ENCODE measurements around the gene ZNF470. TPM values are rescaled to one million over a fixed set of nuclear protein-coding genes. Genes with fewer than 3 reads are reported as not detected.

Gene ZNF470
- total and polyA plus RNA-seq, 2 of the 13 experiments (the other 11 are each of a cell fraction or from before 2014, with no cell fraction given), result not detected

GRCh38 chr19:56594783-56595547 lies 27.7 kb downstream of the ZNF470 start, which contains the start of gene ZNF71 (continued):
- no peak for TF ChIP-seq PPARG (CRISPR knock-in tag; conservative IDR thresholded peaks at IDR 0.05)
- no peak for TF ChIP-seq SMC3 (IDR thresholded peaks at IDR 0.05; ENCODE audit: low read length)
- TF ChIP-seq, protein P1, sequence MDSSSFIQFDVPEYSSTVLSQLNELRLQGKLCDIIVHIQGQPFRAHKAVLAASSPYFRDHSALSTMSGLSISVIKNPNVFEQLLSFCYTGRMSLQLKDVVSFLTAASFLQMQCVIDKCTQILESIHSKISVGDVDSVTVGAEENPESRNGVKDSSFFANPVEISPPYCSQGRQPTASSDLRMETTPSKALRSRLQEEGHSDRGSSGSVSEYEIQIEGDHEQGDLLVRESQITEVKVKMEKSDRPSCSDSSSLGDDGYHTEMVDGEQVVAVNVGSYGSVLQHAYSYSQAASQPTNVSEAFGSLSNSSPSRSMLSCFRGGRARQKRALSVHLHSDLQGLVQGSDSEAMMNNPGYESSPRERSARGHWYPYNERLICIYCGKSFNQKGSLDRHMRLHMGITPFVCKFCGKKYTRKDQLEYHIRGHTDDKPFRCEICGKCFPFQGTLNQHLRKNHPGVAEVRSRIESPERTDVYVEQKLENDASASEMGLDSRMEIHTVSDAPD (CRISPR knock-in tag; IDR thresholded peaks at IDR 0.05), result peak; percentile 45; the same call in 1 of the 2 replicates
- TF ChIP-seq NONO (IDR thresholded peaks at IDR 0.05), result no peak
- peak; percentile 67 for TF ChIP-seq NONO (CRISPR knock-in tag; conservative IDR thresholded peaks at IDR 0.05)
- no peak for TF ChIP-seq HMG20A (CRISPR knock-in tag; IDR thresholded peaks at IDR 0.05; ENCODE audit: borderline replicate concordance)
- 0 out of 2 replicates have a peak, but pooled peaks have one; percentile 18 for TF ChIP-seq GATAD1 (CRISPR knock-in tag; IDR thresholded peaks at IDR 0.05)
- TF ChIP-seq SMARCC2 (IDR thresholded peaks at IDR 0.05), result no peak
- TF ChIP-seq, protein P2, sequence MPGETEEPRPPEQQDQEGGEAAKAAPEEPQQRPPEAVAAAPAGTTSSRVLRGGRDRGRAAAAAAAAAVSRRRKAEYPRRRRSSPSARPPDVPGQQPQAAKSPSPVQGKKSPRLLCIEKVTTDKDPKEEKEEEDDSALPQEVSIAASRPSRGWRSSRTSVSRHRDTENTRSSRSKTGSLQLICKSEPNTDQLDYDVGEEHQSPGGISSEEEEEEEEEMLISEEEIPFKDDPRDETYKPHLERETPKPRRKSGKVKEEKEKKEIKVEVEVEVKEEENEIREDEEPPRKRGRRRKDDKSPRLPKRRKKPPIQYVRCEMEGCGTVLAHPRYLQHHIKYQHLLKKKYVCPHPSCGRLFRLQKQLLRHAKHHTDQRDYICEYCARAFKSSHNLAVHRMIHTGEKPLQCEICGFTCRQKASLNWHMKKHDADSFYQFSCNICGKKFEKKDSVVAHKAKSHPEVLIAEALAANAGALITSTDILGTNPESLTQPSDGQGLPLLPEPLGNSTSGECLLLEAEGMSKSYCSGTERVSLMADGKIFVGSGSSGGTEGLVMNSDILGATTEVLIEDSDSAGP (CRISPR knock-in tag; IDR thresholded peaks at IDR 0.05; ENCODE audit: borderline replicate concordance), result peak; percentile 82; the same call in 1 of the 2 replicates
- TF ChIP-seq, protein P3, sequence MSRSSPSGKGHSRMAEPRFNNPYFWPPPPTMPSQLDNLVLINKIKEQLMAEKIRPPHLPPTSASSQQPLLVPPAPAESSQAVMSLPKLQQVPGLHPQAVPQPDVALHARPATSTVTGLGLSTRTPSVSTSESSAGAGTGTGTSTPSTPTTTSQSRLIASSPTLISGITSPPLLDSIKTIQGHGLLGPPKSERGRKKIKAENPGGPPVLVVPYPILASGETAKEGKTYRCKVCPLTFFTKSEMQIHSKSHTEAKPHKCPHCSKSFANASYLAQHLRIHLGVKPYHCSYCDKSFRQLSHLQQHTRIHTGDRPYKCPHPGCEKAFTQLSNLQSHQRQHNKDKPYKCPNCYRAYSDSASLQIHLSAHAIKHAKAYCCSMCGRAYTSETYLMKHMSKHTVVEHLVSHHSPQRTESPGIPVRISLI (CRISPR knock-in tag; IDR thresholded peaks at IDR 0.05; ENCODE audit: borderline replicate concordance), result peak; percentile 81; the same call in 1 of the 2 replicates
- TF ChIP-seq CREB3 (CRISPR knock-in tag; IDR thresholded peaks at IDR 0.05), result no peak
- TF ChIP-seq ZNF333 (CRISPR knock-in tag; IDR thresholded peaks at IDR 0.05; ENCODE audit: borderline replicate concordance), result peak; percentile 84; the same call in 1 of the 2 replicates
- peak; percentile 62 for TF ChIP-seq ZNF768 (CRISPR knock-in tag; IDR thresholded peaks at IDR 0.05)
- TF ChIP-seq, protein P4, sequence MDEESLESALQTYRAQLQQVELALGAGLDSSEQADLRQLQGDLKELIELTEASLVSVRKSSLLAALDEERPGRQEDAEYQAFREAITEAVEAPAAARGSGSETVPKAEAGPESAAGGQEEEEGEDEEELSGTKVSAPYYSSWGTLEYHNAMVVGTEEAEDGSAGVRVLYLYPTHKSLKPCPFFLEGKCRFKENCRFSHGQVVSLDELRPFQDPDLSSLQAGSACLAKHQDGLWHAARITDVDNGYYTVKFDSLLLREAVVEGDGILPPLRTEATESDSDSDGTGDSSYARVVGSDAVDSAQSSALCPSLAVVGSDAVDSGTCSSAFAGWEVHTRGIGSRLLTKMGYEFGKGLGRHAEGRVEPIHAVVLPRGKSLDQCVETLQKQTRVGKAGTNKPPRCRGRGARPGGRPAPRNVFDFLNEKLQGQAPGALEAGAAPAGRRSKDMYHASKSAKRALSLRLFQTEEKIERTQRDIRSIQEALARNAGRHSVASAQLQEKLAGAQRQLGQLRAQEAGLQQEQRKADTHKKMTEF (CRISPR knock-in tag; IDR thresholded peaks at IDR 0.05), result peak; percentile 70; the same call in 1 of the 2 replicates
- TF ChIP-seq, protein P5, sequence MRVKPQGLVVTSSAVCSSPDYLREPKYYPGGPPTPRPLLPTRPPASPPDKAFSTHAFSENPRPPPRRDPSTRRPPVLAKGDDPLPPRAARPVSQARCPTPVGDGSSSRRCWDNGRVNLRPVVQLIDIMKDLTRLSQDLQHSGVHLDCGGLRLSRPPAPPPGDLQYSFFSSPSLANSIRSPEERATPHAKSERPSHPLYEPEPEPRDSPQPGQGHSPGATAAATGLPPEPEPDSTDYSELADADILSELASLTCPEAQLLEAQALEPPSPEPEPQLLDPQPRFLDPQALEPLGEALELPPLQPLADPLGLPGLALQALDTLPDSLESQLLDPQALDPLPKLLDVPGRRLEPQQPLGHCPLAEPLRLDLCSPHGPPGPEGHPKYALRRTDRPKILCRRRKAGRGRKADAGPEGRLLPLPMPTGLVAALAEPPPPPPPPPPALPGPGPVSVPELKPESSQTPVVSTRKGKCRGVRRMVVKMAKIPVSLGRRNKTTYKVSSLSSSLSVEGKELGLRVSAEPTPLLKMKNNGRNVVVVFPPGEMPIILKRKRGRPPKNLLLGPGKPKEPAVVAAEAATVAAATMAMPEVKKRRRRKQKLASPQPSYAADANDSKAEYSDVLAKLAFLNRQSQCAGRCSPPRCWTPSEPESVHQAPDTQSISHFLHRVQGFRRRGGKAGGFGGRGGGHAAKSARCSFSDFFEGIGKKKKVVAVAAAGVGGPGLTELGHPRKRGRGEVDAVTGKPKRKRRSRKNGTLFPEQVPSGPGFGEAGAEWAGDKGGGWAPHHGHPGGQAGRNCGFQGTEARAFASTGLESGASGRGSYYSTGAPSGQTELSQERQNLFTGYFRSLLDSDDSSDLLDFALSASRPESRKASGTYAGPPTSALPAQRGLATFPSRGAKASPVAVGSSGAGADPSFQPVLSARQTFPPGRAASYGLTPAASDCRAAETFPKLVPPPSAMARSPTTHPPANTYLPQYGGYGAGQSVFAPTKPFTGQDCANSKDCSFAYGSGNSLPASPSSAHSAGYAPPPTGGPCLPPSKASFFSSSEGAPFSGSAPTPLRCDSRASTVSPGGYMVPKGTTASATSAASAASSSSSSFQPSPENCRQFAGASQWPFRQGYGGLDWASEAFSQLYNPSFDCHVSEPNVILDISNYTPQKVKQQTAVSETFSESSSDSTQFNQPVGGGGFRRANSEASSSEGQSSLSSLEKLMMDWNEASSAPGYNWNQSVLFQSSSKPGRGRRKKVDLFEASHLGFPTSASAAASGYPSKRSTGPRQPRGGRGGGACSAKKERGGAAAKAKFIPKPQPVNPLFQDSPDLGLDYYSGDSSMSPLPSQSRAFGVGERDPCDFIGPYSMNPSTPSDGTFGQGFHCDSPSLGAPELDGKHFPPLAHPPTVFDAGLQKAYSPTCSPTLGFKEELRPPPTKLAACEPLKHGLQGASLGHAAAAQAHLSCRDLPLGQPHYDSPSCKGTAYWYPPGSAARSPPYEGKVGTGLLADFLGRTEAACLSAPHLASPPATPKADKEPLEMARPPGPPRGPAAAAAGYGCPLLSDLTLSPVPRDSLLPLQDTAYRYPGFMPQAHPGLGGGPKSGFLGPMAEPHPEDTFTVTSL (CRISPR knock-in tag; IDR thresholded peaks at IDR 0.05; ENCODE audit: borderline replicate concordance), result no peak
- no peak for TF ChIP-seq ZNF484 (CRISPR knock-in tag; IDR thresholded peaks at IDR 0.05; ENCODE audit: borderline replicate concordance, low read depth)
